Mesenteric fat pad (tissue), 1 donor: ENCODE data around the gene PCDHGB3. TPM values are rescaled to one million over a fixed set of nuclear protein-coding genes. Genes with fewer than 3 reads are reported as not detected.
"Not testable (repeated sequence)": the region's sequence is repeated elsewhere in the genome, so short reads cannot be mapped to it uniquely, and the experiment has no call there.

Experiments
- DNase-seq: peaks from one replicate; pipeline ENCODE4 v3.0.0-alpha.2; 2020; ENCODE audit warnings: low spot score
- total RNA-seq: library from RNA; stranded (reverse); fragmentation: NEBNext Ultra II Directional; extraction: Animal tissue kit (Norgen Biotek cat#: 25700); gene quantifications from one replicate; pipeline ENCODE4 v1.2.1, GENCODE V29; 2021
- donor health status: DM: yes; HTN: yes; CAD: no.

Gene PCDHGB3
- total RNA-seq, 1 donor from 2014 or later, result 2.7 TPM

DNA sequence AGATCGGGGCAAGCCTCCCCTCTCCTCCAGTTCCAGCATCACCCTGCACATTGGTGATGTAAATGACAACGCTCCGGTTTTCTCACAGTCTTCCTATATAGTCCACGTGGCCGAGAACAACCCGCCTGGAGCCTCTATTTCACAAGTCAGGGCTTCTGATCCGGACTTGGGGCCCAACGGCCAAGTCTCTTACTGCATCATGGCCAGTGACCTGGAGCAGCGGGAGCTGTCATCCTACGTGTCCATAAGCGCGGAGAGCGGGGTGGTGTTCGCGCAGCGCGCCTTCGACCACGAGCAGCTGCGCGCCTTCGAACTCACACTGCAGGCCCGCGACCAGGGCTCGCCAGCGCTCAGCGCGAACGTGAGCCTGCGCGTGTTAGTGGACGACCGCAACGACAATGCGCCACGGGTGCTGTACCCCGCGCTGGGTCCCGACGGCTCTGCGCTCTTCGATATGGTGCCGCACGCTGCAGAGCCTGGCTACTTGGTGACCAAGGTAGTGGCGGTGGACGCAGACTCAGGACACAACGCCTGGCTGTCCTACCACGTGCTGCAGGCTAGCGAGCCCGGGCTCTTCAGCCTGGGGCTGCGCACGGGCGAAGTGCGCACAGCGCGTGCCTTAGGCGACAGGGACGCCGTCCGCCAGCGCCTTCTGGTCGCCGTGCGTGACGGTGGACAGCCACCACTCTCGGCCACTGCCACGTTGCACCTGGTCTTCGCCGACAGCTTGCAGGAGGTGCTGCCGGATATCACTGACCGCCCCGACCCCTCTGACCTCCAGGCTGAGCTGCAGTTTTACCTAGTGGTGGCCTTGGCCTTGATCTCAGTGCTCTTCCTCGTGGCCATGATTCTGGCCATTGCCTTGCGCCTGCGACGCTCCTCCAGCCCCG is 19.4 kb downstream of the PCDHGB3 start:
- no peak for DNase-seq

DNA sequence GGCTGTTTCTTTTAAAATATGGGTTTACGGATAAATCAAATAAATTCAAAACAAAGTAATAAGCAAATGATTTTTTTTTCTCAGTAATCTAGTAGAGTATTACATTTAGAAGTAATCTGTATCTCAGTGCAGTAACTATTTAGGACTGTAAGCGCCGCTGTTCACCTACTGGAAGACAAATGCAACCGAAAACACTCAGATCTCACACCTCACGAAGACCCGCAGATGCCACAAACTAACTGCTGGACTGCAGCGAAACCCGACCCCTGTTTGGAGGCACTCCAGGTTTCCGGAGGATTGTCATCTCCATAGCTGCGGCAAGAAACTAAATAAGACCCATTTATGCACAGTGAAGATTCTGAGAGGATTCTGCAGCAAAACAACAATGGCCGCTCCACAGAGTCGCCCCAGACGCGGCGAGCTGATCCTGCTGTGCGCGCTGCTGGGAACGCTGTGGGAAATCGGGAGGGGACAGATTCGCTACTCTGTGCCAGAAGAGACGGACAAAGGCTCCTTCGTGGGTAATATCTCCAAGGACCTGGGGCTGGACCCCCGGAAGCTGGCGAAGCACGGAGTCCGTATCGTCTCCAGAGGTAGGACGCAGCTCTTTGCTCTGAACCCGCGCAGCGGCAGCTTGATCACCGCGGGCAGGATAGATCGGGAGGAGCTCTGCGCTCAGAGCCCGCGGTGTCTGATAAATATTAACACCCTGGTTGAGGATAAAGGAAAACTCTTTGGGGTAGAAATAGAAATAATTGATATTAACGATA is 22.6 kb downstream of the PCDHGB3 start, which contains the start of gene PCDHGA8:
PCDHGA8 (plus strand) TSS at position 205 of the 770 bp plus-strand sequence; CDS start at position 386, 181 bp downstream.
- no peak for DNase-seq

DNA sequence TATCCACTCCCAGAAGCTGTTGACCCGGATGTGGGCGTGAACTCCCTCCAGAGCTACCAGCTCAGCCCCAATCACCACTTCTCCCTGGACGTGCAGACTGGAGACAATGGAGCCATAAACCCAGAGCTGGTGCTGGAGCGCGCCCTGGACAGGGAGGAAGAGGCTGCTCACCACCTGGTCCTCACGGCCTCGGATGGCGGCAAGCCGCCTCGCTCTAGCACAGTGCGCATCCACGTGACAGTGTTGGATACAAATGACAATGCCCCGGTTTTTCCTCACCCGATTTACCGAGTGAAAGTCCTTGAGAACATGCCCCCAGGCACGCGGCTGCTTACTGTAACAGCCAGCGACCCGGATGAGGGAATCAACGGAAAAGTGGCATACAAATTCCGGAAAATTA is 23.2 kb downstream of the PCDHGB3 start:
- DNase-seq, result no peak

DNA sequence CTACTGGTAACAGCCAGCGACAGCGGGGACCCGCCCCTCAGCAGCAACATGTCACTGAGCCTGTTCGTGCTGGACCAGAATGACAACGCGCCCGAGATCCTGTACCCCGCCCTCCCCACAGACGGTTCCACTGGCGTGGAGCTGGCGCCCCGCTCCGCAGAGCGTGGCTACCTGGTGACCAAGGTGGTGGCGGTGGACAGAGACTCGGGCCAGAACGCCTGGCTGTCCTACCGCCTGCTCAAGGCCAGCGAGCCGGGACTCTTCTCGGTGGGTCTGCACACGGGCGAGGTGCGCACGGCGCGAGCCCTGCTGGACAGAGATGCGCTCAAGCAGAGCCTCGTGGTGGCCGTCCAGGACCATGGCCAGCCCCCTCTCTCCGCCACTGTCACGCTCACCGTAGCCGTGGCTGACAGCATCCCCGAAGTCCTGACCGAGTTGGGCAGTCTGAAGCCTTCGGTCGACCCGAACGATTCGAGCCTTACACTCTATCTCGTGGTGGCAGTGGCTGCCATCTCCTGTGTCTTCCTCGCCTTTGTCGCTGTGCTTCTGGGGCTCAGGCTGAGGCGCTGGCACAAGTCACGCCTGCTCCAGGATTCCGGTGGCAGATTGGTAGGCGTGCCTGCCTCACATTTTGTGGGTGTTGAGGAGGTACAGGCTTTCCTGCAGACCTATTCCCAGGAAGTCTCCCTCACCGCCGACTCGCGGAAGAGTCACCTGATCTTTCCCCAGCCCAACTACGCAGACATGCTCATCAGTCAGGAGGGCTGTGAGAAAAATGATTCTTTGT is 24.6 kb downstream of the PCDHGB3 start:
- DNase-seq, result not testable (repeated sequence)

DNA sequence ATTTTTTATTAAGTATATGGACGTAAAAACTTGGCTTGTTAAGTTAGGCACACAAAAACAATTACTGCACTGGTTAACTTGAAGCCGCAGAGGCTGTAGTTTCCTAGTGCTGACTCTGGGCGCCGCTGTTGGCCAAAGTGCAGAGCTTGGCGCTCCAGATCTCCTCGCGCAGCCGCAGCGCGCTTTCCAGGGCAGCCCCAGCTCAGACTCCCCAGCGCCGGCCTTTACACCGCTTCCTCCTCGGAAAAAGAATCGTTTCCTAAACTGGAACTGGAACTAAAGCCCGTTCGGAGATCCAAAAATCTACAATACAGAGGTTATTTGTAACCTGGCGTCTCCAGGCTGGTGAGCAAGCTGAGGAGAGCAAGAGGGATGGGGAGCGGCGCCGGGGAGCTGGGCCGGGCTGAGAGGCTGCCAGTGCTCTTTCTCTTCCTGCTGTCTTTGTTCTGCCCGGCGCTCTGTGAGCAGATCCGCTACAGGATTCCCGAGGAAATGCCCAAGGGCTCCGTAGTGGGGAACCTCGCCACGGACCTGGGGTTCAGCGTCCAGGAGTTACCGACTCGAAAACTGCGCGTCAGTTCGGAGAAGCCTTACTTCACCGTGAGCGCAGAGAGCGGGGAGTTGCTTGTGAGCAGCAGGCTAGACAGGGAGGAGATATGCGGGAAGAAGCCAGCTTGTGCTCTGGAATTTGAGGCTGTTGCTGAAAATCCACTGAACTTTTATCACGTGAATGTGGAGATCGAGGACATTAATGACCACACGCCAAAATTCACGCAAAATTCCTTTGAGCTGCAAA is 27.9 kb downstream of the PCDHGB3 start, which contains the start of gene PCDHGB5:
PCDHGB5 (plus strand) TSS at position 192 of the 796 bp plus-strand sequence; CDS start at position 373, 181 bp downstream.
- not testable (repeated sequence) for DNase-seq

DNA sequence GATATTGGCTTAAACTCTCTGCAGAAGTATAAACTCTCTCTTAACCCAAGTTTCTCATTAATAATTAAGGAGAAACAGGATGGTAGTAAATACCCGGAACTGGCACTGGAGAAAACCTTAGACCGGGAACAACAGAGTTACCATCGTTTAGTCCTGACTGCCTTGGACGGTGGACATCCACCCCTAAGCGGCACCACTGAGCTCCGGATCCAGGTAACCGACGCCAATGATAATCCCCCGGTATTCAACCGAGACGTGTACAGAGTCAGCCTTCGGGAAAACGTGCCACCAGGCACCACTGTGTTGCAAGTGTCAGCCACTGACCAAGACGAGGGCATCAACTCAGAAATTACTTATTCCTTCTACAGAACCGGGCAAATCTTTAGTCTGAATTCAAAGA is 28.6 kb downstream of the PCDHGB3 start:
- no peak for DNase-seq

DNA sequence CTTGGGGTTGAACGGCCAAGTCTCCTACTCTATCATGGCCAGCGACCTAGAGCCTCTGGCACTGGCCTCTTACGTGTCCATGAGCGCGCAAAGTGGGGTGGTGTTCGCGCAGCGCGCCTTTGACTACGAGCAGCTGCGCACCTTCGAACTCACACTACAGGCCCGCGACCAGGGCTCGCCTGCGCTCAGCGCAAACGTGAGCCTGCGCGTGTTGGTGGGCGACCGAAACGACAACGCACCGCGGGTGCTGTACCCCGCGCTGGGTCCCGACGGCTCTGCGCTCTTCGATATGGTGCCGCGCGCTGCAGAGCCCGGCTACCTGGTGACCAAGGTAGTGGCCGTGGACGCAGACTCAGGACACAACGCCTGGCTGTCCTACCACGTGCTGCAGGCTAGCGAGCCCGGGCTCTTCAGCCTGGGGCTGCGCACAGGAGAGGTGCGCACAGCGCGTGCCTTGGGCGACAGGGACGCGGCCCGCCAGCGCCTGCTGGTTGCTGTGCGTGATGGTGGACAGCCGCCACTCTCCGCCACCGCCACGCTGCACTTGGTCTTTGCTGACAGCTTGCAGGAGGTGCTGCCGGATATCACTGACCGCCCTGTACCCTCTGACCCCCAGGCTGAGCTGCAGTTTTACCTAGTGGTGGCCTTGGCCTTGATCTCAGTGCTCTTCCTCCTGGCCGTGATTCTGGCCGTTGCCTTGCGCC is 29.7 kb downstream of the PCDHGB3 start:
- no peak for DNase-seq

DNA sequence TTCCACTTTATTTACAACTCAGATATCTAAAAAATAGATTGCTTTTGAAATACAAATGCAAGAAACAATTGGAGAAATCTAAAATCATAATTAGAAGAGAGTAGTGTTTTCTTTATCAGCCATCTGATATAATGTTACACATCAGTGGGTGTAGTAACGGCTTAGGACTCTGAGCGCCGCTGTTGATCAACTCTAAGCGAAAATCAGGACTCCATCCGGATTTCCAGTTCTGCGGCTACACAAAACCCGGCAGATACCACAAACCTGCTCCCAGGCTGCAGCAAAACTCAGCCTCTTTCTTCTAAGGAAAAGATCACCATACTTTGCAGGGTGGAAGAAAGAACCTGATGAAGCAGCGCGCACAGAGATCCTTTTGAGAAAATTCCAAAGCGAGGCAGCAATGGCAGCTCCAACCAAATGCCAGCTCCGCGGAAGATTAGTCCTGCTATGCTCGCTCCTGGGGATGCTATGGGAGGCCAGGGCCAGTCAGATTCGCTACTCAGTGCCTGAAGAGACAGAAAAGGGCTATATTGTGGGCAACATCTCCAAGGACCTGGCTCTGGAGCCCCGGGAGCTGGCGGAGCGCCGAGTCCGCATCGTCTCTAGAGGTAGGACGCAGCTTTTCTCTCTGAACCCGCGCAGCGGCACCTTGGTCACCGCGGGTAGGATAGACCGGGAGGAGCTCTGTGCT is 32.7 kb downstream of the PCDHGB3 start, which contains the start of gene PCDHGA9:
PCDHGA9 (plus strand) TSS at position 226 of the 691 bp plus-strand sequence; CDS start at position 401, 175 bp downstream.
- DNase-seq, result no peak

DNA sequence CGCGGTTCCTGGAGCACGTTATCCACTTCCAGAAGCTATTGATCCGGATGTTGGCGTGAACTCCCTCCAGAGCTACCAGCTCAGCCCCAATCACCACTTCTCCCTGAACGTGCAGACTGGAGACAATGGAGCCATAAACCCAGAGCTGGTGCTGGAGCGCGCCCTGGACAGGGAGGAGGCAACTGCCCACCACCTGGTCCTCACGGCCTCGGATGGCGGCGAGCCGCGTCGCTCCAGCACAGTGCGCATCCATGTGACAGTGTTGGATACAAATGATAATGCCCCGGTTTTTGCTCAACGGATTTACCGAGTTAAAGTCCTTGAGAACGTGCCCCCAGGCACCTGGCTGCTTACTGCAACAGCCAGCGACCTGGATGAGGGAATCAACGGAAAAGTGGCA is 33.3 kb downstream of the PCDHGB3 start:
- no peak for DNase-seq

DNA sequence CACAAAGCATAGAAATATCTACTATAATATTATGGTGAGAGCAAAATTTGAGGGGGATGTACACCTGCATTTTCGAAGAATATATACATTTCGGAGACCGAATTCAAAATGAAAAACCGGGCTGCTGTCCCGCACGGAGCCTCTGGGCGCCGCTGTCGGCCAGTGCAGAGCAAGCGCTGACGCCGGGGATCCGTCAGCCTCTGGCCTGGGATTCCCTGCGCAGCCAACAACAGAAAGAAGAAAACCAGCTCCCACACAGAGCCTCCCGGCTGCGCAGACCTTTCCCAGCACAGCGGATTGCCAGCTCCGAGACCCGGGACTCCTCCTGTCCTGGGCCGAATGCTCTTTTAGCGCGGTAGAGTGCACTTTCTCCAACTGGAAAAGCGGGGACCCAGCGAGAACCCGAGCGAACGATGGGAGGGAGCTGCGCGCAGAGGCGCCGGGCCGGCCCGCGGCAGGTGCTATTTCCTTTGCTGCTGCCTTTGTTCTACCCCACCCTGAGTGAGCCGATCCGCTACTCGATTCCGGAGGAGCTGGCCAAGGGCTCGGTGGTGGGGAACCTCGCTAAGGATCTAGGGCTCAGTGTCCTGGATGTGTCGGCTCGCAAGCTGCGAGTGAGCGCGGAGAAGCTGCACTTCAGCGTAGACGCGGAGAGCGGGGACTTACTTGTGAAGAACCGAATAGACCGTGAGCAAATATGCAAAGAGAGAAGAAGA is 37.9 kb downstream of the PCDHGB3 start, which contains the start of gene PCDHGB6:
PCDHGB6 (plus strand) TSS at position 232 of the 716 bp plus-strand sequence; CDS start at position 414, 182 bp downstream.
- DNase-seq, result peak; percentile 79

DNA sequence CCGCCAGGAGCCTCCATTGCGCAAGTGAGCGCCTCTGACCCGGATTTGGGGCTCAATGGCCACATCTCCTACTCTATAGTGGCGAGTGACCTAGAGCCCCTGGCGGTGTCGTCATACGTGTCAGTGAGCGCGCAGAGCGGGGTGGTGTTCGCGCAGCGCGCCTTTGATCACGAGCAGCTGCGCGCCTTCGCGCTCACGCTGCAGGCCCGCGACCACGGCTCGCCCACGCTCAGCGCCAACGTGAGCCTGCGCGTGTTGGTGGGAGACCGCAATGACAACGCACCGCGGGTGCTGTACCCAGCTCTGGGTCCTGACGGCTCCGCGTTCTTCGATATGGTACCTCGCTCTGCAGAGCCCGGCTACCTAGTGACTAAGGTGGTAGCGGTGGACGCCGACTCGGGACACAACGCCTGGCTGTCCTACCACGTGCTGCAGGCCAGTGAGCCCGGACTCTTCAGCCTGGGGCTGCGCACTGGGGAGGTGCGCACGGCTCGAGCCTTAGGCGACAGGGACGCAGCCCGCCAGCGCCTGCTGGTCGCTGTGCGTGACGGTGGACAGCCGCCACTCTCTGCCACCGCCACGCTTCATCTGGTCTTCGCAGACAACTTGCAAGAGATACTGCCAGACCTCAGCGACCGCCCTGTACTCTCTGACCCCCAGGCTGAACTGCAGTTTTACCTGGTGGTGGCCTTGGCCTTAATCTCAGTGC is 39.7 kb downstream of the PCDHGB3 start:
- peak; percentile 72 for DNase-seq

DNA sequence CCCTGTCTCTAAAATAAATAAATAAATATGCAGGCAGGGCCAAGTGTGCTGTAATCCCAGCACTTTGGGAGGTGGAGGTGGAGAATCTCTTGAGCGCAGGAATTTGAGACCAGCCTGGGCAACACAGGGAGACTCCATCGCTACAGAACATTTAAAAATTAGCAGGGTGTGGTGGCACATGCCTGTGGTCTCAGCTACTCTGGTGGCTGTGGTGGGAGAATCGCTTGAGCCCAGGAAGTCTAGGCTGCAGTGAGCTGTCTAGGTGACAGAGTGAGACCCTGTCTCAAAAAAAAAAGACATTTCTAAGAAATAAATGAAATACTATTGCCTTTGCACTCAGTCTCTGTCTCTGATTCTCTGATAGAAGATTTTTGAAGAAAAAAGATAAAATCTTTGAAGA is 41.5 kb downstream of the PCDHGB3 start:
- no peak for DNase-seq

DNA sequence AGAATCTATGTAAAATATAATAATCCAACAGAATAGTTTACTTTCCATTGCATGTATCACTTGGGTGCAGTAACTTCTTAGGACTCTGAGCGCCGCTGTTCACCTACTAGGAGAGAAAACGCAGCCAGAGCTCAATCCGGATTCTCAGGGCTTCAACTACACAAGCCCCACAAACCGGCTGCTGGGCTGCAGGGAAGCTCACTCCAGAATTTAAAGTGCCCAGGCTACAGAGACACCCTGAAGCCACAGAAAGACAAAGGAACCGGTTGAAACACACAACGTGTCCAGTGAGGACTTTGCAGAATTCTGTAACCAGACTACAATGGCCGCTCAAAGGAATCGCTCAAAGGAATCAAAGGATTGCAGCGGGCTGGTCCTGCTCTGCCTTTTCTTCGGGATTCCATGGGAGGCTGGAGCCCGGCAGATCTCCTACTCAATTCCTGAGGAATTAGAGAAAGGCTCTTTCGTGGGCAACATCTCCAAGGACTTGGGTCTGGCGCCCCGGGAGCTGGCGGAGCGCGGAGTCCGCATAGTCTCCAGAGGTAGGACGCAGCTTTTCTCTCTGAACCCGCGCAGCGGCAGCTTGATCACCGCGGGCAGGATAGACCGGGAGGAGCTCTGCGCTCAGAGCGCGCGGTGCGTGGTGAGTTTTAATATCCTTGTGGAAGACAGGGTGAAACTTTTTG is 43.0 kb downstream of the PCDHGB3 start, which contains the start of gene PCDHGA10:
PCDHGA10 (plus strand) TSS at position 134 of the 686 bp plus-strand sequence; CDS start at position 323, 189 bp downstream.
- no peak for DNase-seq

DNA sequence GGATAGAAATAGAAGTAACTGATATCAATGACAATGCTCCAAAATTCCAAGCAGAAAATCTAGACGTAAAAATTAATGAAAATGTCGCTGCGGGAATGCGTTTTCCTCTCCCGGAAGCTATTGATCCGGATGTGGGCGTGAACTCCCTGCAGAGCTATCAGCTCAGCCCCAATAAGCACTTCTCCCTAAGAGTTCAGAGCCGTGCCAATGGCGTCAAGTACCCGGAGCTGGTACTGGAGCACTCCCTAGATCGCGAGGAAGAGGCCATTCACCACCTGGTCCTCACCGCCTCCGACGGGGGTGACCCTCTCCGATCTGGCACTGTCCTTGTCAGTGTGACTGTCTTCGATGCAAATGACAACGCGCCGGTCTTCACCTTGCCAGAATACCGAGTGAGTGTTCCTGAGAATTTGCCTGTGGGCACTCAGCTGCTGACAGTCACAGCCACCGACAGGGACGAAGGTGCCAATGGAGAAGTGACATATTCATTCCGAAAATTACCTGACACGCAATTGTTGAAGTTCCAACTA is 43.6 kb downstream of the PCDHGB3 start:
- DNase-seq, result peak; percentile 87

DNA sequence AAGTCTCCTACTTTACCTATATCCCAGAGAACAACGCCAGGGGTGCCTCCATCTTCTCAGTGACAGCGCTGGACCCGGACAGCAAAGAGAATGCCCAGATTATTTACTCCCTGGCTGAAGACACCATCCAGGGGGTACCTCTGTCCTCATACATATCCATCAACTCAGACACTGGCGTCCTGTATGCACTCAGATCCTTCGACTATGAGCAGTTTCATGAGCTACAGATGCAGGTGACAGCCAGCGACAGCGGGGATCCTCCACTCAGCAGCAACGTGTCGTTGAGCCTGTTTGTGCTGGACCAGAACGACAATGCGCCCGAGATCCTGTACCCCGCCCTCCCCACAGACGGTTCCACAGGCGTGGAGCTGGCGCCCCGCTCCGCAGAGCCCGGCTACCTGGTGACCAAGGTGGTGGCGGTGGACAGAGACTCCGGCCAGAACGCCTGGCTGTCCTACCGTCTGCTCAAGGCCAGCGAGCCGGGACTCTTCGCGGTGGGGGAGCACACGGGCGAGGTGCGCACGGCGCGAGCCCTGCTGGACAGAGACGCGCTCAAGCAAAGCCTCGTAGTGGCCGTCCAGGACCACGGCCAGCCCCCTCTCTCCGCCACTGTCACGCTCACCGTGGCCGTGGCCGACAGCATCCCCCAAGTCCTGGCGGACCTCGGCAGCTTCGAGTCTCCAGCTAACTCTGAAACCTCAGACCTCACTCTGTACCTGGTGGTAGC is 44.7 kb downstream of the PCDHGB3 start:
- peak; percentile 60 for DNase-seq

DNA sequence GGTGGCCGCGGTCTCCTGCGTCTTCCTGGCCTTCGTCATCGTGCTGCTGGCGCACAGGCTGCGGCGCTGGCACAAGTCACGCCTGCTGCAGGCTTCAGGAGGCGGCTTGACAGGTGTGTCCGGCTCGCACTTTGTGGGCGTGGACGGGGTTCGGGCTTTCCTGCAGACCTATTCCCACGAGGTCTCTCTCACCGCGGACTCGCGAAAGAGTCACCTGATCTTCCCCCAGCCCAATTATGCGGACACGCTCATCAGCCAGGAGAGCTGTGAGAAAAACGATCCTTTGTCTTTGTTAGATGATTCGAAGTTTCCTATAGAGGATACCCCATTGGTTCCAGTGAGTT is 45.2 kb downstream of the PCDHGB3 start:
- not testable (repeated sequence) for DNase-seq
